ENCODE results near the gene OTC. TPM values are rescaled to one million over a fixed set of nuclear protein-coding genes. Genes with fewer than 3 reads are reported as not detected.

OTC gene
- polyA plus RNA-seq, 1 donor from 2014 or later = not detected

DNA sequence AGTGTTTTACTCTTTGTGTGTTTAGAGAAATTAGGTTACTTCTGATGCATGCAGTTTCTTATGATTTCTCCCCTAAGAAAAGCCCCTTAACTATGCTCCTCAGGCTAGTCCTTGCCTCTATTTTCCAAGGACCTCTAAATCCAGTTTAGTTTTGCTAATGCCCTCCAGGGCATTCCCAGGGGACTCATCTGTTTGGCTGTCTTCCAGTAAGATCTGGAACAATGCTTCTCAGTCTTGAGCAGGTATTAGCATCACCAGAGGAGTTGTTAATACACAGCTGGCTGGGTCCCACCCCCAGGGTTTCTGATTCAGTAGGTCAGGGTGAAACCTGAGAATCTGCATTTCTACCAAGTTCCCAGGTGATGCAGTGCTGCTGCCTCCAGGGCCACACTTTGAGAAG is 56.9 kb downstream of the OTC start:
- H3F3A ChIP-seq (ENCODE audit: insufficient read depth, low read length, poor library complexity, severe bottlenecking) = no peaks in the 10 kb centered on the region
- no peaks in the 10 kb centered on the region for H3K36me3 ChIP-seq (ENCODE audit: insufficient read depth, low read length)
- H3K4me3 ChIP-seq (ENCODE audit: low read length) = no peak overlapping the region
- H3K9me2 ChIP-seq (ENCODE audit: insufficient read depth, low read length) = no peaks in the 10 kb centered on the region
- no peak overlapping the region for H3K9ac ChIP-seq (ENCODE audit: low read length)
- no peaks in the 10 kb centered on the region for H3K79me2 ChIP-seq (replicated peaks; ENCODE audit: insufficient read depth, low read length)
- H2AFZ ChIP-seq (ENCODE audit: low read depth, low read length) = no peak overlapping the region
- no peaks in the 10 kb centered on the region for H4K20me1 ChIP-seq (ENCODE audit: insufficient read depth)
- no peaks in the 10 kb centered on the region for H3K9me3 ChIP-seq (ENCODE audit: low read length)
- TF ChIP-seq EP300 (conservative IDR thresholded peaks at IDR 0.05; ENCODE audit: poor library complexity, severe bottlenecking) (no peak), EZH2 (IDR thresholded peaks at IDR 0.05; ENCODE audit: borderline replicate concordance, insufficient read depth, low read length, poor library complexity, severe bottlenecking) (no peak)
- H3K27me3 ChIP-seq (ENCODE audit: insufficient read depth, low read depth, low read length) = no peaks in the 10 kb centered on the region
- H3K4me2 ChIP-seq (ENCODE audit: low read length) = no peak overlapping the region
- no peak overlapping the region for H3K27ac ChIP-seq (ENCODE audit: low read length)

DNA sequence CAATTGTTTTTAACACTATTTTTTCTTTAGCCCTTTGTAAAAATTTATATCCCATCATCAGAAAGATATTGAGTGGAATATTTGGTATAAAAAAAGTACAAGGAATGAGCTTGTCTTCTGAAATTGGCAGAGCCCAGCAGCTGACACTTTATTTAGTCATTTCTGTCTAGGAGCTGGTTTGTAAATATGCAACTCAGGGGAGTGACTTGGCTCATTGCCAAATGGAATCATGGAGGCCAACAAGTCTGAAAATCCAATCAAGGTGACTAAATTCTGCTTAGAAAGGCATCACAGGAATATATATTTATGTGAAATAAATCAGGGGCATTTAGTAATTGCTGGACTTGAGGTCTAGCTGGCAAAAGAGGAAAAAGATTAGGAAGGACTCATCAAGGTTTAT is 74.4 kb downstream of the OTC start:
- H3K9ac ChIP-seq (ENCODE audit: low read length) = no peak overlapping the region
- no peaks in the 10 kb centered on the region for H3F3A ChIP-seq (ENCODE audit: insufficient read depth, low read length, poor library complexity, severe bottlenecking)
- no peaks in the 10 kb centered on the region for H4K20me1 ChIP-seq (ENCODE audit: insufficient read depth)
- no peak overlapping the region for H3K27ac ChIP-seq (ENCODE audit: low read length)
- H3K27me3 ChIP-seq (ENCODE audit: insufficient read depth, low read depth, low read length) = no peaks in the 10 kb centered on the region
- H3K4me3 ChIP-seq (ENCODE audit: low read length) = no peak overlapping the region
- no peaks in the 10 kb centered on the region for H3K9me2 ChIP-seq (ENCODE audit: insufficient read depth, low read length)
- H3K9me3 ChIP-seq (ENCODE audit: low read length) = no peaks in the 10 kb centered on the region
- no peak overlapping the region for H2AFZ ChIP-seq (ENCODE audit: low read depth, low read length)
- H3K36me3 ChIP-seq (ENCODE audit: insufficient read depth, low read length) = no peaks in the 10 kb centered on the region
- H3K4me2 ChIP-seq (ENCODE audit: low read length) = no peak overlapping the region
- H3K79me2 ChIP-seq (replicated peaks; ENCODE audit: insufficient read depth, low read length) = no peaks in the 10 kb centered on the region
- TF ChIP-seq POLR2AphosphoS5 (IDR thresholded peaks at IDR 0.05) (no peak), RAD21 (conservative IDR thresholded peaks at IDR 0.05) (no peak), SMC3 (conservative IDR thresholded peaks at IDR 0.05; ENCODE audit: poor library complexity) (no peak), MXI1 (conservative IDR thresholded peaks at IDR 0.05; ENCODE audit: poor library complexity, severe bottlenecking) (no peak), TAF1 (IDR thresholded peaks at IDR 0.05; ENCODE audit: low read depth) (no peak), EP300 (conservative IDR thresholded peaks at IDR 0.05; ENCODE audit: poor library complexity, severe bottlenecking) (no peak), EZH2 (IDR thresholded peaks at IDR 0.05; ENCODE audit: borderline replicate concordance, insufficient read depth, low read length, poor library complexity, severe bottlenecking) (no peak)
- TF ChIP-seq, protein P1, sequence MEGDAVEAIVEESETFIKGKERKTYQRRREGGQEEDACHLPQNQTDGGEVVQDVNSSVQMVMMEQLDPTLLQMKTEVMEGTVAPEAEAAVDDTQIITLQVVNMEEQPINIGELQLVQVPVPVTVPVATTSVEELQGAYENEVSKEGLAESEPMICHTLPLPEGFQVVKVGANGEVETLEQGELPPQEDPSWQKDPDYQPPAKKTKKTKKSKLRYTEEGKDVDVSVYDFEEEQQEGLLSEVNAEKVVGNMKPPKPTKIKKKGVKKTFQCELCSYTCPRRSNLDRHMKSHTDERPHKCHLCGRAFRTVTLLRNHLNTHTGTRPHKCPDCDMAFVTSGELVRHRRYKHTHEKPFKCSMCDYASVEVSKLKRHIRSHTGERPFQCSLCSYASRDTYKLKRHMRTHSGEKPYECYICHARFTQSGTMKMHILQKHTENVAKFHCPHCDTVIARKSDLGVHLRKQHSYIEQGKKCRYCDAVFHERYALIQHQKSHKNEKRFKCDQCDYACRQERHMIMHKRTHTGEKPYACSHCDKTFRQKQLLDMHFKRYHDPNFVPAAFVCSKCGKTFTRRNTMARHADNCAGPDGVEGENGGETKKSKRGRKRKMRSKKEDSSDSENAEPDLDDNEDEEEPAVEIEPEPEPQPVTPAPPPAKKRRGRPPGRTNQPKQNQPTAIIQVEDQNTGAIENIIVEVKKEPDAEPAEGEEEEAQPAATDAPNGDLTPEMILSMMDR (IDR thresholded peaks at IDR 0.05; ENCODE audit: poor library complexity, severe bottlenecking) = no peak
- TF ChIP-seq, protein P2, sequence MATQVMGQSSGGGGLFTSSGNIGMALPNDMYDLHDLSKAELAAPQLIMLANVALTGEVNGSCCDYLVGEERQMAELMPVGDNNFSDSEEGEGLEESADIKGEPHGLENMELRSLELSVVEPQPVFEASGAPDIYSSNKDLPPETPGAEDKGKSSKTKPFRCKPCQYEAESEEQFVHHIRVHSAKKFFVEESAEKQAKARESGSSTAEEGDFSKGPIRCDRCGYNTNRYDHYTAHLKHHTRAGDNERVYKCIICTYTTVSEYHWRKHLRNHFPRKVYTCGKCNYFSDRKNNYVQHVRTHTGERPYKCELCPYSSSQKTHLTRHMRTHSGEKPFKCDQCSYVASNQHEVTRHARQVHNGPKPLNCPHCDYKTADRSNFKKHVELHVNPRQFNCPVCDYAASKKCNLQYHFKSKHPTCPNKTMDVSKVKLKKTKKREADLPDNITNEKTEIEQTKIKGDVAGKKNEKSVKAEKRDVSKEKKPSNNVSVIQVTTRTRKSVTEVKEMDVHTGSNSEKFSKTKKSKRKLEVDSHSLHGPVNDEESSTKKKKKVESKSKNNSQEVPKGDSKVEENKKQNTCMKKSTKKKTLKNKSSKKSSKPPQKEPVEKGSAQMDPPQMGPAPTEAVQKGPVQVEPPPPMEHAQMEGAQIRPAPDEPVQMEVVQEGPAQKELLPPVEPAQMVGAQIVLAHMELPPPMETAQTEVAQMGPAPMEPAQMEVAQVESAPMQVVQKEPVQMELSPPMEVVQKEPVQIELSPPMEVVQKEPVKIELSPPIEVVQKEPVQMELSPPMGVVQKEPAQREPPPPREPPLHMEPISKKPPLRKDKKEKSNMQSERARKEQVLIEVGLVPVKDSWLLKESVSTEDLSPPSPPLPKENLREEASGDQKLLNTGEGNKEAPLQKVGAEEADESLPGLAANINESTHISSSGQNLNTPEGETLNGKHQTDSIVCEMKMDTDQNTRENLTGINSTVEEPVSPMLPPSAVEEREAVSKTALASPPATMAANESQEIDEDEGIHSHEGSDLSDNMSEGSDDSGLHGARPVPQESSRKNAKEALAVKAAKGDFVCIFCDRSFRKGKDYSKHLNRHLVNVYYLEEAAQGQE (IDR thresholded peaks at IDR 0.05; ENCODE audit: borderline replicate concordance) = no peak

DNA sequence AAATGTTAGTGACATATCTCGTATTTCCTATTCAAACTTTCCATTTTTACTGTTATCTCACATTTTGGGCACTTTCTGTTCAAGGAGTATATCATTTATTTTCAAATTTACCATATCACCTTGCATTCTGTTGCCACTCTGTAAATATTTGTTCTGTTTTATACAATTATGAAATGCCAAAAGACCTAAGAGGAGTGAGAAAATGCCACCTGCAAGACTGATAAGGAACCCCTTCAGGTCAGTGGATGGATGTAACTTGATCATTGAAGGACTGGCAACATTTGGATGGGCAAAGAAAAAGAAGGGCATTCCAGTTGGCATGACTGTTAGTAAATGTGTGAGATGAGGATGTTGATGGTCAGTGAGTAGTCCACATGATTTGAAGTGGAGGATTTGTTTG is 79.1 kb downstream of the OTC start:
- Histone ChIP-seq H3K9me2 (ENCODE audit: insufficient read depth, low read length) (no peaks in the 10 kb centered on the region), H3K4me3 (ENCODE audit: low read length) (no peak overlapping the region), H3K9ac (ENCODE audit: low read length) (no peak overlapping the region), H3K27ac (ENCODE audit: low read length) (no peak overlapping the region), H3K36me3 (ENCODE audit: insufficient read depth, low read length) (no peaks in the 10 kb centered on the region), H3K4me2 (ENCODE audit: low read length) (no peak overlapping the region), H2AFZ (ENCODE audit: low read depth, low read length) (no peak overlapping the region), H4K20me1 (ENCODE audit: insufficient read depth) (no peaks in the 10 kb centered on the region), H3K9me3 (ENCODE audit: low read length) (no peaks in the 10 kb centered on the region), H3K27me3 (ENCODE audit: insufficient read depth, low read depth, low read length) (no peaks in the 10 kb centered on the region), H3F3A (ENCODE audit: insufficient read depth, low read length, poor library complexity, severe bottlenecking) (no peaks in the 10 kb centered on the region), H3K79me2 (replicated peaks; ENCODE audit: insufficient read depth, low read length) (no peaks in the 10 kb centered on the region)
- TF ChIP-seq RAD21 (conservative IDR thresholded peaks at IDR 0.05) (no peak), EZH2 (IDR thresholded peaks at IDR 0.05; ENCODE audit: borderline replicate concordance, insufficient read depth, low read length, poor library complexity, severe bottlenecking) (no peak), POLR2AphosphoS5 (IDR thresholded peaks at IDR 0.05) (no peak), EP300 (conservative IDR thresholded peaks at IDR 0.05; ENCODE audit: poor library complexity, severe bottlenecking) (no peak), MXI1 (conservative IDR thresholded peaks at IDR 0.05; ENCODE audit: poor library complexity, severe bottlenecking) (no peak)
- TF ChIP-seq, protein P1 (IDR thresholded peaks at IDR 0.05; ENCODE audit: poor library complexity, severe bottlenecking) = no peak
